ENCODE data around the gene KSR2. TPM values are rescaled to one million over a fixed set of nuclear protein-coding genes. Genes with fewer than 3 reads are reported as not detected.

The KSR2 gene
- total and polyA plus RNA-seq, 2 of the 13 experiments (the other 11 are each of a cell fraction or from before 2014, with no cell fraction given): 0.02 TPM; not detected in 1

GRCh38 chr12:117521346-117521745, 447.4 kb downstream of the KSR2 start:
- H3K36me3 ChIP-seq (replicated peaks in 1 of 2; ENCODE audit: control insufficient read depth in 1 of 2, insufficient read depth in 2 of 2, low read length in 2 of 2): no peaks in the 10 kb centered on the region
- no peak overlapping the region for H3K4me3 ChIP-seq (replicated peaks in 1 of 3; ENCODE audit: insufficient read depth in 1 of 3, low read depth in 2 of 3, low read length in 3 of 3)
- intact Hi-C loops (cut with micrococcal nuclease; ENCODE audit: unreplicated experiment): no loop called here
- BruUV-seq (replicated peaks): no TSS peak
- H3K27ac ChIP-seq (ENCODE audit: extremely low read length, insufficient read depth, low read length): no peak overlapping the region
- no peaks in the 10 kb centered on the region for H3K9me3 ChIP-seq (ENCODE audit: low read length)
- 2% methylated on average over 7 of the region's 7 CpGs for WGBS (ENCODE audit: low lambda C conversion rate)
- no peak overlapping the region for H3K9ac ChIP-seq (ENCODE audit: insufficient read depth, low read depth, low read length)
- in situ Hi-C loops (cut with HindIII; ENCODE audit: extremely low pct_ligation_motif_present, low pct_unique_long_range_greater_than_20kb): no loop called here
- no peaks in the 10 kb centered on the region for H3K79me2 ChIP-seq (ENCODE audit: insufficient read depth, low read length)
- H3K4me2 ChIP-seq (ENCODE audit: low read depth, low read length): no peak overlapping the region
- H2AFZ ChIP-seq (ENCODE audit: low read length): no peak overlapping the region
- no peak for DNase-seq (ENCODE audit: low spot score)
- H3K4me1 ChIP-seq (ENCODE audit: insufficient read depth, low read length): peaks cover 17% of the 10 kb centered on the region
- no peaks in the 10 kb centered on the region for H4K20me1 ChIP-seq (ENCODE audit: insufficient read depth, low read length)
- no peak for FAIRE-seq
- H3K27me3 ChIP-seq (ENCODE audit: control insufficient read depth in 1 of 2, insufficient read depth in 2 of 2, low read length in 2 of 2): peaks cover 0 to 9% of the 10 kb centered on the region in 2 experiments; a peak in 1 of 5 replicates
- CTCF ChIA-PET (ENCODE audit: low intra/inter-chr PET ratio, low total read pairs): no interaction called here
- no peak for ATAC-seq
- POLR2A ChIA-PET: no interaction called here
- TF ChIP-seq ZNF276 (CRISPR knock-in tag; IDR thresholded peaks at IDR 0.05; ENCODE audit: low read depth) (no peak), FOXP4 (CRISPR knock-in tag; IDR thresholded peaks at IDR 0.05) (no peak), CHCHD3 (CRISPR knock-in tag; IDR thresholded peaks at IDR 0.05) (no peak), ZKSCAN5 (CRISPR knock-in tag; IDR thresholded peaks at IDR 0.05) (no peak), TEAD2 (CRISPR knock-in tag; IDR thresholded peaks at IDR 0.05) (no peak), ATF4 (CRISPR knock-in tag; IDR thresholded peaks at IDR 0.05) (no peak)
- TF ChIP-seq, protein P1, sequence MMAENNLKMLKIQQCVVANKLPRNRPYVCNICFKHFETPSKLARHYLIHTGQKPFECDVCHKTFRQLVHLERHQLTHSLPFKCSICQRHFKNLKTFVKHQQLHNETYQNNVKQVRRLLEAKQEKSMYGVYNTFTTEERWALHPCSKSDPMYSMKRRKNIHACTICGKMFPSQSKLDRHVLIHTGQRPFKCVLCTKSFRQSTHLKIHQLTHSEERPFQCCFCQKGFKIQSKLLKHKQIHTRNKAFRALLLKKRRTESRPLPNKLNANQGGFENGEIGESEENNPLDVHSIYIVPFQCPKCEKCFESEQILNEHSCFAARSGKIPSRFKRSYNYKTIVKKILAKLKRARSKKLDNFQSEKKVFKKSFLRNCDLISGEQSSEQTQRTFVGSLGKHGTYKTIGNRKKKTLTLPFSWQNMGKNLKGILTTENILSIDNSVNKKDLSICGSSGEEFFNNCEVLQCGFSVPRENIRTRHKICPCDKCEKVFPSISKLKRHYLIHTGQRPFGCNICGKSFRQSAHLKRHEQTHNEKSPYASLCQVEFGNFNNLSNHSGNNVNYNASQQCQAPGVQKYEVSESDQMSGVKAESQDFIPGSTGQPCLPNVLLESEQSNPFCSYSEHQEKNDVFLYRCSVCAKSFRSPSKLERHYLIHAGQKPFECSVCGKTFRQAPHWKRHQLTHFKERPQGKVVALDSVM (CRISPR knock-in tag; IDR thresholded peaks at IDR 0.05): no peak
- TF ChIP-seq, protein P2, sequence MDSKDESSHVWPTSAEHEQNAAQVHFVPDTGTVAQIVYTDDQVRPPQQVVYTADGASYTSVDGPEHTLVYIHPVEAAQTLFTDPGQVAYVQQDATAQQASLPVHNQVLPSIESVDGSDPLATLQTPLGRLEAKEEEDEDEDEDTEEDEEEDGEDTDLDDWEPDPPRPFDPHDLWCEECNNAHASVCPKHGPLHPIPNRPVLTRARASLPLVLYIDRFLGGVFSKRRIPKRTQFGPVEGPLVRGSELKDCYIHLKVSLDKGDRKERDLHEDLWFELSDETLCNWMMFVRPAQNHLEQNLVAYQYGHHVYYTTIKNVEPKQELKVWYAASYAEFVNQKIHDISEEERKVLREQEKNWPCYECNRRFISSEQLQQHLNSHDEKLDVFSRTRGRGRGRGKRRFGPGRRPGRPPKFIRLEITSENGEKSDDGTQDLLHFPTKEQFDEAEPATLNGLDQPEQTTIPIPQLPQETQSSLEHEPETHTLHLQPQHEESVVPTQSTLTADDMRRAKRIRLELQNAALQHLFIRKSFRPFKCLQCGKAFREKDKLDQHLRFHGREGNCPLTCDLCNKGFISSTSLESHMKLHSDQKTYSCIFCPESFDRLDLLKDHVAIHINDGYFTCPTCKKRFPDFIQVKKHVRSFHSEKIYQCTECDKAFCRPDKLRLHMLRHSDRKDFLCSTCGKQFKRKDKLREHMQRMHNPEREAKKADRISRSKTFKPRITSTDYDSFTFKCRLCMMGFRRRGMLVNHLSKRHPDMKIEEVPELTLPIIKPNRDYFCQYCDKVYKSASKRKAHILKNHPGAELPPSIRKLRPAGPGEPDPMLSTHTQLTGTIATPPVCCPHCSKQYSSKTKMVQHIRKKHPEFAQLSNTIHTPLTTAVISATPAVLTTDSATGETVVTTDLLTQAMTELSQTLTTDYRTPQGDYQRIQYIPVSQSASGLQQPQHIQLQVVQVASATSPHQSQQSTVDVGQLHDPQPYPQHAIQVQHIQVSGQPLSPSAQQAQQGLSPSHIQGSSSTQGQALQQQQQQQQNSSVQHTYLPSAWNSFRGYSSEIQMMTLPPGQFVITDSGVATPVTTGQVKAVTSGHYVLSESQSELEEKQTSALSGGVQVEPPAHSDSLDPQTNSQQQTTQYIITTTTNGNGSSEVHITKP (CRISPR knock-in tag; IDR thresholded peaks at IDR 0.05; ENCODE audit: low read depth): no peak
- TF ChIP-seq, protein P3, sequence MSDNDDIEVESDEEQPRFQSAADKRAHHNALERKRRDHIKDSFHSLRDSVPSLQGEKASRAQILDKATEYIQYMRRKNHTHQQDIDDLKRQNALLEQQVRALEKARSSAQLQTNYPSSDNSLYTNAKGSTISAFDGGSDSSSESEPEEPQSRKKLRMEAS (IDR thresholded peaks at IDR 0.05): no peak

Measured in HepG2 (cell line).